ENCODE results near the gene ALDH1L2.
"Not testable (repeated sequence)": the region's sequence is repeated elsewhere in the genome, so short reads cannot be mapped to it uniquely, and the experiment has no call there.

Gene ALDH1L2

GRCh38 chr12:105084251-105085250 is at the start of gene ALDH1L2:
Gene ALDH1L2, minus strand, starts transcription at chr12:105084458. Its CDS starts 22 bp downstream, at chr12:105084436.
- peak; percentile 74 to 80 for DNase-seq

DNA sequence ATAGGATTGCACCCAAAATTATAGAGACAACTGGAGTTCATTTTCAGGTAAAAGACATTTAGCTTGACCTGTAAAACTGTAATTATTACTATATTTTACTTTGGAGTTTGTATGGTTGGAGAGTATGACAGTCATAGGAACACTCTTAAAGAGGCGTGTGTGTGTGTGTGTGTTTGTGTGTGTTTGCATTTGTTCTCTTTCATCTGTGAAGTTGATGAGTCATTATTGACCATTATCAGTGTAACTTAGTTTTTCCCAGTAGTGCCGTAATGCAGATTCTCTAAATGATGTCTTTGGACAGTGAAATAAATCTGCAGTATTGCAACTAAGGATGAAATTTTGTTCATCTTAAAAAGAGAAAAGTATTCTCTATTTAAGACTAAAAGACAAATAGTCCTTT is 36.3 kb upstream of the ALDH1L2 start:
- no peak for DNase-seq

DNA sequence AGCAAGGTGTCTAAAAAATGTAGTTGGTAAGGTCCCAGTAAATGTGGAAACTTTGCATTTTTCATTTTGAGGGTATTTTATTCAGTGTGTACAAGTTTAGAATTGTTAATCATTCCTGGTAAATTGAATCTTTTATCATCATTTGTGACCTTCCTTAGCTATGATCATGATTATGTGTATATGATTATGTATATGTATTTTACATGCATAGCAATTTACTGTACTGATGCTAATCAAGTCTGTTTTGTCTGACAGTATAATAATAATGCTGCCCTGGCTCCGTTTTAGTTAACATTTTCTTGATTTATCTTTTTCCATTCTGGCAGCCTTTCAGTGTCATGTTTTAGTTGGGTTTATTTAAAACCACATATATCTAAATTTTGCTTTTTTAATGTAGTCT is 32.7 kb upstream of the ALDH1L2 start:
- DNase-seq: no peak

- no peak for DNase-seq
Observed at GRCh38 chr12:105113094-105113493, 28.8 kb upstream of the ALDH1L2 start.

DNA sequence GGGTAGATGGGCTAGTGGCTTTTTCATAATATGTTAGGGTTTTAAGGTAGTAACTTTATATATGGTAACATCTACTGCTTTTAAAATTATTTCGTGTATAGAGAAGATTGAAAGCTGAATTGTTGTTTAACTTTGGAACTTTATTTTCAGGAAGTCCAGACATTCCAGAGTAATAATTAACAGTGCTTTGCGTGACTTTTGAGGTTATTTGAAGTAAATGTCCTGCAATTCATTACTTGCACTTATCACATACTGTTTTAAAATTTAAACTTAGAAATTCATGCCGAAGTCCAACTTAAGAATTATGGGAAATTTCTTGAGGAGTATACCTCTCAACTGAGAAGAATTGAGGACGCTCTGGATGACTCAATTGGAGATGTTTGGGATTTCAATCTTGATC is 26.6 kb upstream of the ALDH1L2 start:
- DNase-seq: no peak

GRCh38 chr12:105109465-105110212 is 25.4 kb upstream of the ALDH1L2 start:
- DNase-seq: no peak

DNA sequence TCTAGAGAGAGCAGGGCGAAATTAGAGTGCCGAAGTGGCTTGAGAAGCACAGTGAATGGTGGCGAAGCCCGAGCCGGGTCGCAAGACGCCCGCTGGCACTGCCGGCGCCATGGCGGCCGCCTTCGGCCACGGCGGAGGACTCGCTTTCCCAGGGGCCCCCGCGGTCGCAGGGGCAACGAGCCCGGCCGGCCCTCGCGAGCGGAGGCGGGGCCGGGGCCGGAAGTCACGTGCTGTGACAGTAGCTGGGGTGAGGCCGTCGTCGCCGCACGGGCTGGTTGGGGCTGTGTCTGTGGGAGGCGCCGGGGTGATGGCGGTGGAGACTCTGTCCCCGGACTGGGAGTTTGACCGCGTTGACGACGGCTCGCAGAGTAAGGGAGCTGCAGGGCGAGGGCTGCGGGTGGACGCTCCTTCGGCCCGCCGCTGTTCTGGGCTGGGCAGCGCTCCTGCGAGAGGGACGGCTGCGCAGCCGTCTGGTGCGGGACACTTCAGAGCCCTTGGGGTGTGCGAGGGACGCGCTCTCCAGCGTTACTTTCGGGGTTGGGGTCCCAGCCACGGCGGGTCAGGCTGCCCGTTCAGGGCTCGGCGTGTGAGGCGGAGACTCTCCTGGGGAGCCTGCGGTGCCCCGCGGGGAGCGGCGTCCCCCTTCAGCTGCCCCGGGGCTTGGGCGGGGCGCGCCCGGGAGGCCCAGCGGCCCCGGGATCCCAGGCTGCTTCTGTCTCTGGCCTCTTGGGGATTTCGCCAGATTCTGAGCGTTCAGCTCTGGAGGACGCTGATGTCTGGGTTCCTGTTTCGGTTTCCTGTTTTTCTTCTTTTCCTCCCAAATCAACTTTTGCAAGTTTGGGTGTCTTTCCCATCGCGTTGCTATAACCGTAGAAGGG is 23.5 kb upstream of the ALDH1L2 start, which contains the start of gene WASHC4:
Gene WASHC4 (plus strand): TSS at position 238 of the 878 bp plus-strand sequence. CDS start 70 bp downstream, at position 308.
- peak; percentile 82 to 92 for DNase-seq

- DNase-seq: no peak
Observed at GRCh38 chr12:105107171-105107493, 22.9 kb upstream of the ALDH1L2 start.

DNA sequence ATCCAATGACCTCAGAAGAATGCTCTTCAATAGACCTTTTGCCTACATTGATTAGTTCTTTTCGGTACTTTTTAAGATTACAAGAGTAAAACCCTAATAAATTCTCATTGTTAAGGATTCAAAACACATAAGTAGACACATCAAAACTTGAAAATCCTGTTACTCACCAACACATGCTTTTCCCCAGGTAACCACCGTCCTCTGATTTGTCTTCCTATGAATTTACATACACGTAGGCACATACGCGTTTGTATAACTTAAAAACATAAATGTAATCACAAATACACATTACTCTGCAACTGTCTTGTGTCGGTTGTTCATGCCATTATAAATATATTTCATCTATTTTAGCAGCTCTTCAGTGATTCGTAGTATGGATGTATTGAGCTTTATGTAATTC is 22.4 kb upstream of the ALDH1L2 start:
- no peak for DNase-seq

GRCh38 chr12:105104762-105105161 is 20.5 kb upstream of the ALDH1L2 start:
- DNase-seq: no peak

- no peak for DNase-seq
Observed at GRCh38 chr12:105102673-105103072, 18.4 kb upstream of the ALDH1L2 start.

- DNase-seq: no peak
Observed at GRCh38 chr12:105100998-105101397, 16.7 kb upstream of the ALDH1L2 start.

DNA sequence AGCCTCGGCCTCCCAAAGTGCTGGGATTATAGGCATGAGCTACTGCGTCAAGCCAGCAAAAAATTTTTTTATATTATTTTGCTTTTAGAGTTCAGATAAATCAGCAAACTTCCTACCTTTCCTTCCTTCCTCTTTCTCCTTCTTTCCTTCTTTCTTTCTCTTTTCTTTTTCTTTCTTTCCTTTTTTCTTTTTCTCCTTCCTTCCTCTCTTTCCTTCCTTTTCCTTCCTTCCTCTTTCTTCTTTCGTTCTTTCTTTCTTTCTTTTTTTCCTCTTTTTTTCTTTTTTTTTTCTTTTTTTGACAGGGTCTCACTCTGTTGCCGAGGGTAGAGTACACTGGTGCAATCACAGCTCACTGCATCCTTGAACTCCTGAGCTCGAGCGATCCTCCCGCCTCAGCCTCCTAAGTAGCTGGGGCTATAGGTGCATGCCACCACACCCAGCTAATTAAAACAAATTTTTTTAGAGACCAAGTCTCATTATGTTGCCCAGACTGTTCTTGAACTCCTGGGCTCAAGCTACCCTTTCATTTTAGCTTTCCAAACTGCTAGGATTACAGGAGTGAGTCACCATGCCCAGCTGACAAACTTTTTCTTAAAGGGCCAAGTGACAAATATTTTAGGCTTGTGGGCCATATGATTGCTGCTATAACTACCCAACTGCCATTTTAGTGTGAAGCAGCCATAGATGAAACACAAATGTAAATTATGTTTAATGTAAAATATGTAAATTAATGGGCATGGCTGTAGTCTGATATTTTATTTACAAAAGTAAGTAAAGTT is 16.1 kb upstream of the ALDH1L2 start:
- no peak for DNase-seq

GRCh38 chr12:105099356-105099755 is 15.1 kb upstream of the ALDH1L2 start:
- no peak for DNase-seq

- DNase-seq: not testable (repeated sequence)
Observed at GRCh38 chr12:105095338-105095737, 11.1 kb upstream of the ALDH1L2 start.

GRCh38 chr12:105092336-105092735 is 8.1 kb upstream of the ALDH1L2 start:
- no peak for DNase-seq

GRCh38 chr12:105091476-105092206 is 7.4 kb upstream of the ALDH1L2 start:
- no peak for DNase-seq

GRCh38 chr12:105090361-105090760 is 6.1 kb upstream of the ALDH1L2 start:
- DNase-seq: no peak

DNA sequence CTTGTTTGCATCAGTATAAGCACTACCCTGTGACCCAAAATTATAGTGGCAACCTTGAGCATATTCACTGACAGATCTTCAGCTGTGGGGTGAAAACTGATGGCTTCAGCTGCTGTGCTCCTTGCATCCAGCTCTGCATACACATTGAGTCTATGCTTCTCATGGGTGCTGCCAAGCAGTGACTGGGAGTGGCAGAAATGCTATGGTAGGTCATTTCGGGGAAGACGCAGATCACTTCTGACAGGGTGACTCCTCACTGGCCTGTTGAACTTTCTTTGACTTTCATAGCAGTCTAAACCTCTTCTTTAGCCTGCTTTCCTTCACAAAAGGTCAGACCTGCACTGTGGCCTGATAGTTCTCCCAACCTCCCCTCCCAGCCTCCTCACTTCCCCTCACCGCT is 5.6 kb upstream of the ALDH1L2 start:
- DNase-seq: no peak

DNA sequence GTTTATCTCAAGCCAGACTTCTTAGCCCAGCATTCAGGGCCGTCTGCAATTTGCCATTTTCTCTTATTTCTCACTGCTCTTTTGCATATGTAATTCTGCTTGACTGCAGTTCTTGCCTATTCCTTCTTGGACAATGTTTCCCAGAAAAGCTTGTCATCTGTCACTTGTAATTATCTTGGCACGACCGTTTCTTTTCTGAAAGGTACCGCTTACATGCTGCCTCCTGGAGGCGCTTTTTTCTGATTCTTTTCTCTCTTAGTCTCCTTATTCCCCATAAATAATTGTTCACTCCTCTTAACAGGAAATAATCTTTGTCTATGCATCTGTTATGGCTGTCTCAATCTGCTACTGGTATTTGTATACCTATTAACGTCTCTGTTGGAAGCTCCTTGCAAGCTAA is 1.2 kb upstream of the ALDH1L2 start:
- DNase-seq: no peak

- peak; percentile 20 to 44 for DNase-seq
Observed at GRCh38 chr12:105083551-105084105, 630 bp downstream of the ALDH1L2 start.

Measured in SHP77 (cell line).